Esophagus squamous epithelium (tissue), 5 donors: Measurements from ENCODE around the gene GBX1. TPM values are rescaled to one million over a fixed set of nuclear protein-coding genes. Genes with fewer than 3 reads are reported as not detected.
A peak's percentile ranks its signal among the peaks of the same experiment; 100 is the strongest.

Experiments used
- DNase-seq: peaks from one replicate; lab custom pipeline; 2025; lab: John Stamatoyannopoulos, UW
- H3K27ac ChIP-seq, 4 donors: fragments of 200-600 bp; sonication (generic); one replicate each; pipeline ENCODE4 v1.5.1; 2016 to 2019; ENCODE audit warnings: mild to moderate bottlenecking in 1 of 4
- H3K27me3 ChIP-seq, 4 donors: fragments of 200-600 bp; sonication (generic); 1 replicate in 3 of 4; 2 replicates in 1 of 4; pipeline versions ENCODE4 v1.5.1 to v1.6.0; 2017 to 2021; ENCODE audit warnings: antibody characterized with exemption in 1 of 4
- H3K36me3 ChIP-seq, 3 donors: fragments of 200-600 bp; sonication (generic); one replicate each; pipeline ENCODE4 v1.5.1; 2016 to 2019
- H3K4me1 ChIP-seq, 3 donors: fragments of 200-600 bp; sonication (generic); one replicate each; pipeline ENCODE4 v1.5.1; 2017 to 2019
- H3K4me3 ChIP-seq, 4 donors: fragments of 200-600 bp; sonication (generic); 1 replicate in 3 of 4; 2 replicates in 1 of 4; pipeline ENCODE4 v1.5.1; 2016 to 2019; ENCODE audit warnings: mild to moderate bottlenecking in 2 of 4, moderate library complexity in 1 of 4
- H3K9me3 ChIP-seq, 3 donors: fragments of 200-600 bp; sonication (generic); one replicate each; pipeline ENCODE4 v1.5.1; 2016 to 2019
- POLR2A ChIP-seq, 4 donors: fragments of 450-650 bp; IDR thresholded peaks; one replicate each; pipeline ENCODE4 v1.6.1; 2017; ENCODE audit warnings: antibody characterized with exemption in 4 of 4, mild to moderate bottlenecking in 4 of 4, moderate library complexity in 3 of 4
- WGBS, 2 donors: methylation state at CpG; one replicate each; pipeline ENCODE4 v1.1.5; 2018; 5-methylcytosine and 5-hydroxymethylcytosine counted together
- intact Hi-C: fragments of 100-400 bp; cut with DNase I; formaldehyde crosslinking; loops from one replicate; pipeline ENCODE4 v1.15.0; 2022
- total RNA-seq, 4 donors: library from RNA; depleted of rRNA; stranded (reverse); fragments of >200 nt; gene quantifications; one replicate each; pipeline ENCODE4 v1.1.0, GENCODE V29; 2016
- TF ChIP-seq, protein P1 (sequence below), 6 experiments: fragments of 450-650 bp in 4 of 6; fragments of 200-600 bp in 2 of 6; sonication (generic) in 2 of 6; IDR thresholded peaks; one replicate each; pipeline ENCODE4 v1.5.1; 2016 to 2019; ENCODE audit warnings: antibody characterized with exemption in 6 of 6, mild to moderate bottlenecking in 4 of 6, moderate library complexity in 4 of 6
- donor health status: DM: yes; HTN: yes; CAD: no.

Gene GBX1
- total RNA-seq, 4 donors from 2014 or later: not detected

DNA sequence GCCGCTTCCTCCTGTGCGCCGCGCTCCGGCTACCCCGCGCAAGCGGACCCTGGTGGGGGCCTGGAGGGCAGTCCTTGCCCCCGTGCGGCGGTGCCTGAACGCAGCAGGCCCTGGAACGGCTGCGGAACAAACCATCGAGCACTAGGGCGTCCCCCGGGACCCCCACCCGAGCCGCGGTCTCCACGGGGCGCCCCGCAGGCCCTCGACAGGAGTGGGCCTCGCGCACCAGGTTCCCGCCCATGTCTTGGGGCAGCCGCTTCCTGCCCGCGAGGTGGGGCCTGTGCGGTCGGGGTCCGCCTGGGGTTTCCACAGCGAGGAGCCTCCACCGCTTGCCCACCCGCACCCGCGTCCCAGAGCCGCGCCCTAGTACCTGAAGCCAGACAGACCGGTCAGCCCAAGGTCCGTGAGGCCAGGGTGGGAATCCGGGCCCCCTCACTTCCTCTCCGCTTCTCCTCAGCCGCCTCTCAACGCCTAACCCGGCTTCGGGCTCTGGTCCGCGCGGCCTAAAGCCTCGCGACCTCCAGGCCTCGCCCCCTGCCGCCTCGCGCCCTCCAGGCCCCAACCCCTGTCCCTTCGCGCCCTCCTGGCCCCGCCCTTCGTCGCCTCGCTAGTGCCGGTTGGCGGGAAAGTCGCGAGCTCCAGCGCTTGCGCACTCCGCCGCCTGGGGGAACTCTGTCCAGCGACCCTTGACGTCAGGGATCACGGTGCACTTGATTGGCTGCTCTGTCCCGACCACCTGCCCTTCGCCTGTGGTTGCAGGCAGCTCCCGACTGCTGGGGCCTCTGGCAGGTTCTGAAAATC is 7.0 kb upstream of the GBX1 start:
- peaks cover 0 to 89% (median 1%) of the 10 kb centered on the region in 4 donors for H3K27me3 ChIP-seq
- no peak overlapping the region for H3K27ac ChIP-seq
- WGBS, 2 donors: 67 to 70% methylated on average over 28 to 45 of the region's 77 CpGs
- H3K36me3 ChIP-seq: no peaks in the 10 kb centered on the region
- H3K4me3 ChIP-seq: no peak overlapping the region
- peaks cover 0 to 4% (median 0%) of the 10 kb centered on the region in 3 donors for H3K4me1 ChIP-seq
- intact Hi-C loops: loop anchor here (5.0 kb wide), 1 partner anchor 52 kb away; no protein-coding TSS in a partner anchor
- no peaks in the 10 kb centered on the region for H3K9me3 ChIP-seq
- no peak for DNase-seq
- TF ChIP-seq, protein P1, sequence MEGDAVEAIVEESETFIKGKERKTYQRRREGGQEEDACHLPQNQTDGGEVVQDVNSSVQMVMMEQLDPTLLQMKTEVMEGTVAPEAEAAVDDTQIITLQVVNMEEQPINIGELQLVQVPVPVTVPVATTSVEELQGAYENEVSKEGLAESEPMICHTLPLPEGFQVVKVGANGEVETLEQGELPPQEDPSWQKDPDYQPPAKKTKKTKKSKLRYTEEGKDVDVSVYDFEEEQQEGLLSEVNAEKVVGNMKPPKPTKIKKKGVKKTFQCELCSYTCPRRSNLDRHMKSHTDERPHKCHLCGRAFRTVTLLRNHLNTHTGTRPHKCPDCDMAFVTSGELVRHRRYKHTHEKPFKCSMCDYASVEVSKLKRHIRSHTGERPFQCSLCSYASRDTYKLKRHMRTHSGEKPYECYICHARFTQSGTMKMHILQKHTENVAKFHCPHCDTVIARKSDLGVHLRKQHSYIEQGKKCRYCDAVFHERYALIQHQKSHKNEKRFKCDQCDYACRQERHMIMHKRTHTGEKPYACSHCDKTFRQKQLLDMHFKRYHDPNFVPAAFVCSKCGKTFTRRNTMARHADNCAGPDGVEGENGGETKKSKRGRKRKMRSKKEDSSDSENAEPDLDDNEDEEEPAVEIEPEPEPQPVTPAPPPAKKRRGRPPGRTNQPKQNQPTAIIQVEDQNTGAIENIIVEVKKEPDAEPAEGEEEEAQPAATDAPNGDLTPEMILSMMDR (IDR thresholded peaks at IDR 0.05): no peak
- no peak for TF ChIP-seq POLR2A (IDR thresholded peaks at IDR 0.05)

DNA sequence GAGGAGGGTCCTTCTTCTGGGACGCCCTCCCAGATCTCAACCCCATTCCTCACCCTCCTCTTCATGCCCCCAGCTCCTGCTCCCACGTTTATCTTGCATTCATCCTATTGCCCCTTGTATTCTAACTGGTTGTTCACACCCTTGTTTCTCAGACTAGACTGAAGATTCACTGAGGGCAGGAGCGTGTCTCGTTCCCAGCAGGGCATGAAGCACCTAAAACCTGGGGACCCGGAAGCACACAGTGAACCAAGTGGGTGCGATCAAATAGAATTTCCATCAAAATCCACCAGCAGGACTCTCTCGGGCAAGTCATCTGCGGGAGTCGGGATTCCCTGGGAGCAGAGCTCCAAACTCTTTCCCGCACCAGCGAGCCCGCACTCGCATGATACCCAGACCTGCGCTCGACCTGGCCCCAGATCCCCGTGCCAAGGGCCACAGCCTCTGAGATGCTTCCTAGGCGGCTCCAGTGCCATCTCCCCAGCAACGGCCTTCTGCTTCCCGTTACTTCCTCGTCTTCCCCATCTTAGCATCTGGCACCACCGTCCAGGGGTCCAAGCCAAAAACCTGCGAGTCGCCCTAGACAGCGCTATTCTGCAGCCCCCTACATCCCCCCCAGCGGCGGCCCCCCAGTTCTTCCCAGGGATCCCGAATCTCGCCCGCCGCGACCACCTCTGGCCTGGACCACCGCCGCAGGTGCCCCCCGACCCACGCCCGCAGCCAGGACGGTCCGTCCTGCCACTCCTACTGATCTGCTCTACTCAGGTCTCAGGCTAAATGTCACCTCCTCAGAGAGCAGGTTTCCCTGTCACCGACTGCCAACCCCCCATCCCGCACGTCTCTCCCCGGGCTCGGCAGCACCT is 6.1 kb upstream of the GBX1 start:
- H3K27ac ChIP-seq: no peak overlapping the region
- peaks cover 0 to 4% (median 0%) of the 10 kb centered on the region in 3 donors for H3K4me1 ChIP-seq
- intact Hi-C loops: loop anchor here (5.0 kb wide), 1 partner anchor 51 kb away; no protein-coding TSS in a partner anchor
- no peak for TF ChIP-seq POLR2A (IDR thresholded peaks at IDR 0.05)
- TF ChIP-seq, protein P1 (IDR thresholded peaks at IDR 0.05): no peak
- no peaks in the 10 kb centered on the region for H3K9me3 ChIP-seq
- 71 to 77% methylated on average over 25 to 38 of the region's 43 CpGs for WGBS, 2 donors
- no peak for DNase-seq
- H3K4me3 ChIP-seq: no peak overlapping the region
- no peaks in the 10 kb centered on the region for H3K36me3 ChIP-seq
- H3K27me3 ChIP-seq: peaks cover 0 to 93% (median 1%) of the 10 kb centered on the region in 4 donors

DNA sequence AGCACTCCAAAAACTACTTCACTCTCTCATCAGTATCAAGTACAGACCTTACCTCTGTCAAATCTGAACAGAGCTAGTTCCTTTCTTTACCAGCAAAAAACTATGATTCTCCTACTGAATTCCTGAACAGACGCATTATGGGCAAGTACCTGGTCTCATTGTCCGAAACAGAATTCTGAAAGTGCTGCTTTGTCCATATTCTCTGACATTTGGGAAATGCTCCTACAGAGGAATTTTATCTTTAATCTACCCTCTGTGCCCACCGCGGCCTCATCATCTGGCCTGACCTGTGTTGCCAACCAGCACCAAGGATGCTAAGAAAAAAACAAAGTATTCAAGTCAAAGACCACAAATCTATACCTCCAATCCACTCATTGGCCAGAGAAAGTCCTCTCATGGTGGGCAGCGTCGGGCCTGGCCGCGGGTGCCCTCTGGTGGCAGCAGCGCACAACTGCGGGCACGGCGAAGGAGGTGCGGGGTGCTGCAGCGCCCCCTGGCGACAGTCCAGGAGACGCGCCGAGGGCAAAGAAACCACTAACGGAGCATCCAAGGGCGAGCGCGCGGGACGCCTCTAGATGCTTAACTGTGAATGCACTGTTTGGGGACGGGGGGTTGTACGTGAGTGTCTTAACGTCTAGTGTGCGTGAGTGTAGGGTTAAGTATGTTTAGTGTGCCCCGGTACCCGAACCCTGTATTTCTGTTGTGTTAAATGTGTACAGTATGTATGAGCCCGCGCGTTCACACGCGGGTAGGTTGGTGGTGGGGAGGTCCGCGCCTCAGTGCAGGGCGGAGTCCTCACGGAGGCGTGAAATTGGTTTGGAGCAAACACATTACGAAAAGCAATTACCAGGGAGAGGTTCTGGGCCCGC is 5.0 kb upstream of the GBX1 start:
- intact Hi-C loops: loop anchor here (5.0 kb wide), 1 partner anchor 50 kb away; no protein-coding TSS in a partner anchor
- H3K4me1 ChIP-seq: peaks cover 4 to 15% (median 7%) of the 10 kb centered on the region in 3 donors
- H3K4me3 ChIP-seq: no peak overlapping the region
- no peak overlapping the region for H3K27ac ChIP-seq
- H3K9me3 ChIP-seq: no peaks in the 10 kb centered on the region
- TF ChIP-seq, protein P1 (IDR thresholded peaks at IDR 0.05): peak; percentile 100
- TF ChIP-seq POLR2A (IDR thresholded peaks at IDR 0.05): no peak
- no peak for DNase-seq
- peaks cover 0 to 94% (median 1%) of the 10 kb centered on the region in 4 donors for H3K27me3 ChIP-seq
- H3K36me3 ChIP-seq: no peaks in the 10 kb centered on the region
- 26 to 38% methylated on average over 27 to 32 of the region's 42 CpGs for WGBS, 2 donors

DNA sequence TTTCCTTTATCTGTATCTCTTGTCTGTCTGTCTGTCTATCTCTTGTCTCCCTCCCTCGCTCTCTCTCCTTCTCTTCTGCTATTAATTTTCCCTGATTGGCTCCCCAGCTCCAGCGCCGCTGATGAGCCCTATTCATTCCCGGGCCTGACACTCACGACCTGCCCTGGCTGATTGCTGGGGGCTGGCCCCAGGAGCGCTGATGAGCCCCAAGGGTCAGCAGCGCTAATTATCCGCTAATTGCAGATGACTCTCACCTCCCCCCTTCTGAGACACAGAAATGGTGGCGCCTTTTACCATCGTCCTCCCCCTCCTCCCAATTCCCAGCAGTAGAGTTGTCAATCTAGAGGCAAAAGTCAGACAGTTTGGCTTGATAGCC is 1.3 kb upstream of the GBX1 start:
- Histone ChIP-seq H3K4me3 (no peak overlapping the region), H3K36me3 (no peaks in the 10 kb centered on the region), H3K27me3 (peaks cover 6 to 94% (median 14%) of the 10 kb centered on the region in 4 donors), H3K27ac (no peak overlapping the region), H3K4me1 (peaks cover 11 to 21% (median 18%) of the 10 kb centered on the region in 3 donors), H3K9me3 (no peaks in the 10 kb centered on the region)
- TF ChIP-seq POLR2A (IDR thresholded peaks at IDR 0.05): no peak
- TF ChIP-seq, protein P1 (IDR thresholded peaks at IDR 0.05): no peak
- WGBS, 2 donors: 33 to 55% methylated on average over 4 to 5 of the region's 10 CpGs
- intact Hi-C loops: no loop called here
- no peak for DNase-seq
